Suprapubic skin (tissue), 3 donors: ENCODE measurements around the gene TBRG1.
"Not testable (repeated sequence)": the region's sequence is repeated elsewhere in the genome, so short reads cannot be mapped to it uniquely, and the experiment has no call there.

Experiments
- POLR2A ChIP-seq, 2 donors: fragments of 450-650 bp; IDR thresholded peaks; one replicate each; pipeline ENCODE4 v1.6.1; 2017; ENCODE audit warnings: antibody characterized with exemption in 2 of 2, mild to moderate bottlenecking in 2 of 2, moderate library complexity in 2 of 2
- TF ChIP-seq, protein P1 (sequence below), 2 donors: fragments of 200-600 bp in 1 of 2; fragments of 450-650 bp in 1 of 2; sonication (generic) in 1 of 2; IDR thresholded peaks; one replicate each; pipeline ENCODE4 v1.5.1; 2016 to 2019; ENCODE audit warnings: antibody characterized with exemption in 2 of 2, mild to moderate bottlenecking in 1 of 2, moderate library complexity in 1 of 2

DNA sequence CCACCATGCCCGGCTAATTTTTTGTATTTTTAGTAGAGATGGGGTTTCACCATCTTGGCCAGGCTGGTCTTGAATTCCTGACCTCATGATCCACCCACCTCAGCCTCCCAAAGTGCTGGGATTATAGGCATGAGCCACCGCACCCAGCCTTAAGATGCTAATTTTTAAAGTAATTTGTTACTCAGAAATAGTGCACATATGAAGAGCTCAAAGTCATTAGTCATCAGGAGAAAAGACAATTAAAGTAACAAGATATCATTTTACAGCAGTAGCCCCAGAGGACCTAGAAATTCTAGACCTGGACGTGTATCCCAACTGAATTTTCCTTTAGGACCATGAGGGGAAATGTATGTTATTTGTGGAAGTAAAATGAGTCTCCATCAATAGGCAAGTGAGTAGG is 19.9 kb upstream of the TBRG1 start:
- TF ChIP-seq, protein P1, sequence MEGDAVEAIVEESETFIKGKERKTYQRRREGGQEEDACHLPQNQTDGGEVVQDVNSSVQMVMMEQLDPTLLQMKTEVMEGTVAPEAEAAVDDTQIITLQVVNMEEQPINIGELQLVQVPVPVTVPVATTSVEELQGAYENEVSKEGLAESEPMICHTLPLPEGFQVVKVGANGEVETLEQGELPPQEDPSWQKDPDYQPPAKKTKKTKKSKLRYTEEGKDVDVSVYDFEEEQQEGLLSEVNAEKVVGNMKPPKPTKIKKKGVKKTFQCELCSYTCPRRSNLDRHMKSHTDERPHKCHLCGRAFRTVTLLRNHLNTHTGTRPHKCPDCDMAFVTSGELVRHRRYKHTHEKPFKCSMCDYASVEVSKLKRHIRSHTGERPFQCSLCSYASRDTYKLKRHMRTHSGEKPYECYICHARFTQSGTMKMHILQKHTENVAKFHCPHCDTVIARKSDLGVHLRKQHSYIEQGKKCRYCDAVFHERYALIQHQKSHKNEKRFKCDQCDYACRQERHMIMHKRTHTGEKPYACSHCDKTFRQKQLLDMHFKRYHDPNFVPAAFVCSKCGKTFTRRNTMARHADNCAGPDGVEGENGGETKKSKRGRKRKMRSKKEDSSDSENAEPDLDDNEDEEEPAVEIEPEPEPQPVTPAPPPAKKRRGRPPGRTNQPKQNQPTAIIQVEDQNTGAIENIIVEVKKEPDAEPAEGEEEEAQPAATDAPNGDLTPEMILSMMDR (IDR thresholded peaks at IDR 0.05): not testable (repeated sequence)
- TF ChIP-seq POLR2A (IDR thresholded peaks at IDR 0.05): not testable (repeated sequence)
